ENCODE results near the gene TAL1. TPM values are rescaled to one million over a fixed set of nuclear protein-coding genes. Genes with fewer than 3 reads are reported as not detected.
A peak's percentile ranks its signal among the peaks of the same experiment; 100 is the strongest.

TAL1 gene
- total and polyA plus RNA-seq, 2 donors from 2014 or later: 3.1 to 6.5 TPM

DNA sequence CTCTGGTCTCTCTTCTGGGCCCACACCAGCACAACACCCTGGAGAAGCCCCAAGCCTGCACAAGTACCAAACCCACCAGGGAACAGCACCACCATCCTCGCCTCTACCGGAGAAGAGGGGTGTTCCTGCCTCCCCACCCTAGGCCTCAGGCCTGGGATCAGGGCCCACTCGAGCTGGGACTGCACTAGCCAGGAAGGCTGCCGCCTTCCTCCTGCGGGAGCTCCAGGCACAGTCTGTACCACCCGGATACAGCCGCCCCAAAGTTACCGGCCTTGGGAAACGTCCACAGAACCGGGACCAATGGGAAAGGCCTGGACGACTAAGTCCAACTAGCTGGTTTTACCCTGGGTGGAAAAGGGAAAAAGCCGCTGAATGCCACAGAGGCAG lies 3.4 kb downstream of the TAL1 start:
- TF ChIP-seq, protein P1, sequence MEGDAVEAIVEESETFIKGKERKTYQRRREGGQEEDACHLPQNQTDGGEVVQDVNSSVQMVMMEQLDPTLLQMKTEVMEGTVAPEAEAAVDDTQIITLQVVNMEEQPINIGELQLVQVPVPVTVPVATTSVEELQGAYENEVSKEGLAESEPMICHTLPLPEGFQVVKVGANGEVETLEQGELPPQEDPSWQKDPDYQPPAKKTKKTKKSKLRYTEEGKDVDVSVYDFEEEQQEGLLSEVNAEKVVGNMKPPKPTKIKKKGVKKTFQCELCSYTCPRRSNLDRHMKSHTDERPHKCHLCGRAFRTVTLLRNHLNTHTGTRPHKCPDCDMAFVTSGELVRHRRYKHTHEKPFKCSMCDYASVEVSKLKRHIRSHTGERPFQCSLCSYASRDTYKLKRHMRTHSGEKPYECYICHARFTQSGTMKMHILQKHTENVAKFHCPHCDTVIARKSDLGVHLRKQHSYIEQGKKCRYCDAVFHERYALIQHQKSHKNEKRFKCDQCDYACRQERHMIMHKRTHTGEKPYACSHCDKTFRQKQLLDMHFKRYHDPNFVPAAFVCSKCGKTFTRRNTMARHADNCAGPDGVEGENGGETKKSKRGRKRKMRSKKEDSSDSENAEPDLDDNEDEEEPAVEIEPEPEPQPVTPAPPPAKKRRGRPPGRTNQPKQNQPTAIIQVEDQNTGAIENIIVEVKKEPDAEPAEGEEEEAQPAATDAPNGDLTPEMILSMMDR (IDR thresholded peaks at IDR 0.05; ENCODE audit: borderline replicate concordance, extremely low read depth, insufficient read depth): no peak
- Histone ChIP-seq H3K4me3 (ENCODE audit: low read length in 3 of 3) (peak overlapping the region in 2 of 3 donors; percentile 46 to 52), H3K27me3 (ENCODE audit: control insufficient read depth, insufficient read depth, low read length) (peaks cover 80% of the 10 kb centered on the region), H3K36me3 (ENCODE audit: control insufficient read depth in 2 of 3, insufficient read depth in 3 of 3, low read length in 3 of 3) (no peaks in the 10 kb centered on the region), H3K4me1 (ENCODE audit: control insufficient read depth in 2 of 3, insufficient read depth in 2 of 3, low read depth in 1 of 3, low read length in 3 of 3) (peaks cover 0 to 13% (median 0%) of the 10 kb centered on the region in 3 donors), H3K9me3 (ENCODE audit: control insufficient read depth in 2 of 3, insufficient read depth in 1 of 3, low read length in 3 of 3) (peaks cover 0 to 4% (median 0%) of the 10 kb centered on the region in 3 donors), H3K27ac (ENCODE audit: low read depth in 2 of 2, low read length in 2 of 2) (peak overlapping the region in 1 of 2 donors; percentile 41), H3K9ac (ENCODE audit: low read length in 3 of 3) (no peak overlapping the region)
- intact Hi-C loops (cut with DNase I): no loop called here
- DNase-seq (no peak), FAIRE-seq (no peak)

DNA sequence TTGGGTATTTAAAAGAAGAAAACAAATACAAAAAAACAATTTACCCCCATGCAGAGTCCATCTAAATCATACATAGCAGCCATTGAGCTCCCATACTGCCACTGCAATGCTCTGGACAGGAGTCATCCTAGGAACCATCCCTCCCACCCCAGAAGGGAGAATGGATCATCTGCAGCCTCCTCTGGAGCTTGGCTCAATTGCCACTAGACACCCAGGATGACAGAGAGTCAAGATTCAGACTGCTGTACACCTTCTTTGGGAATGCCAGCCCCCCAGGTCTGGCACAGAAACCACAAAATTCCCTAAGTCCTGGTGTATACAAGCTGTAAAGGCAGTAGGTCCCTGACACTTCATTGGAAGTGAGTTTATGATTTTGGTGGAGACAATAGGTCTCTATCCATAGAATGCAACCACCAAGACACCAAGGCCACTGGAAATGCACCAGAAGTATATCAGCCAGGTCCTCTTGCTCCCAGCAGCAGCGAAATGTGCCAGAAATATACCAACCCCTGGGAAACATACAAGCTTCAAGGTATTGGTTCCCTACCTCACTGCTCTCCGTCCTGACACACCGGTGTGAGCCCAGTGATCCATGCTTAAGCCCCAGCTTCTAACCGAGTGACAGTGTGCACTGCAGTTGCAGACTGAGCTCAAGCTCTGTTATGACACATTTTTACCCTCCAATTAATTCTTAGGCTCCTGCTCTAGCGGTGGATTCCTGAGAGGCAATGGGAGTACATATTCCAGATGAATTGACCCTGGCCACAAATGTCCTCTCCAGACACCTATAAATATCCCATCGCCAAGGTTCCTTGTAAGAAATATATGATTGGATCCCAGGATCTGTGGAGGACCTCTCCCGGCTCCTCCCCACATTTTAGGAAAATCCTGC lies 4.4 kb downstream of the TAL1 start:
- no peak overlapping the region for H3K4me3 ChIP-seq (ENCODE audit: low read length in 3 of 3)
- H3K36me3 ChIP-seq (ENCODE audit: control insufficient read depth in 2 of 3, insufficient read depth in 3 of 3, low read length in 3 of 3): no peaks in the 10 kb centered on the region
- intact Hi-C loops (cut with DNase I): no loop called here
- H3K27me3 ChIP-seq (ENCODE audit: control insufficient read depth, insufficient read depth, low read length): peaks cover 77% of the 10 kb centered on the region
- H3K27ac ChIP-seq (ENCODE audit: low read depth in 2 of 2, low read length in 2 of 2): no peak overlapping the region
- TF ChIP-seq, protein P1 (IDR thresholded peaks at IDR 0.05; ENCODE audit: borderline replicate concordance, extremely low read depth, insufficient read depth): no peak
- H3K9me3 ChIP-seq (ENCODE audit: control insufficient read depth in 2 of 3, insufficient read depth in 1 of 3, low read length in 3 of 3): peaks cover 0 to 4% (median 0%) of the 10 kb centered on the region in 3 donors
- DNase-seq (no peak), FAIRE-seq (no peak)
- no peak overlapping the region for H3K9ac ChIP-seq (ENCODE audit: low read length in 3 of 3)
- peaks cover 0 to 13% (median 0%) of the 10 kb centered on the region in 3 donors for H3K4me1 ChIP-seq (ENCODE audit: control insufficient read depth in 2 of 3, insufficient read depth in 2 of 3, low read depth in 1 of 3, low read length in 3 of 3)

DNA sequence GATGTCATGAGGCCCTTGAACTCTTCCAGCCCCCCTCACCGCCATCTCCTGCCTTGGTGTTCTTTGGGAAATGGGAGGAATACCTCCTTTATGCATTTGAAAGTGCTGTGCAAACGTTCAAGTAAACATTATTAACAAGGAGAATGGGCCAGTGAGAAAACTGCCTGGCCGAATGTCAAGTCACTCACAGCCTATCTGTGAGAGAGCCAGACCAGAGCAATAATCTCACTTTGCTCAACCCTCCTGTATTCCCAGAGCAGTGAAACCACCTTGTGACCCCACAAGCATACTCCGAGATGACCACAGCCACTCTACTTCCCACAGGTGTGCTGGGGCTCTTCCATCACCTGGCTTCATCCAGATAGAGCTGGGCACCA lies 5.2 kb downstream of the TAL1 start:
- TF ChIP-seq, protein P1 (IDR thresholded peaks at IDR 0.05; ENCODE audit: borderline replicate concordance, extremely low read depth, insufficient read depth): no peak
- Histone ChIP-seq H3K4me3 (ENCODE audit: low read length in 3 of 3) (no peak overlapping the region), H3K9me3 (ENCODE audit: control insufficient read depth in 2 of 3, insufficient read depth in 1 of 3, low read length in 3 of 3) (peaks cover 0 to 4% (median 0%) of the 10 kb centered on the region in 3 donors), H3K36me3 (ENCODE audit: control insufficient read depth in 2 of 3, insufficient read depth in 3 of 3, low read length in 3 of 3) (no peaks in the 10 kb centered on the region), H3K9ac (ENCODE audit: low read length in 3 of 3) (no peak overlapping the region), H3K27ac (ENCODE audit: low read depth in 2 of 2, low read length in 2 of 2) (no peak overlapping the region), H3K4me1 (ENCODE audit: control insufficient read depth in 2 of 3, insufficient read depth in 2 of 3, low read depth in 1 of 3, low read length in 3 of 3) (peaks cover 0 to 13% (median 0%) of the 10 kb centered on the region in 3 donors), H3K27me3 (ENCODE audit: control insufficient read depth, insufficient read depth, low read length) (peaks cover 78% of the 10 kb centered on the region)
- FAIRE-seq (no peak), DNase-seq (no peak)
- intact Hi-C loops (cut with DNase I): no loop called here

All from kidney (tissue), 14 donors.